ENCODE data around the gene SLC10A2.

- TF ChIP-seq CTCF (IDR thresholded peaks at IDR 0.05; ENCODE audit: insufficient read depth, low read length, poor library complexity, severe bottlenecking) (no peak), EZH2phosphoT487 (conservative IDR thresholded peaks at IDR 0.05; ENCODE audit: low read length) (no peak)
Observed at GRCh38 chr13:103081435-103081834, 15.2 kb upstream of the SLC10A2 start.

Data from SU-DHL-6 (cell line).